Osteoblast (primary cell): ENCODE measurements around the gene CD300H. TPM values are rescaled to one million over a fixed set of nuclear protein-coding genes. Genes with fewer than 3 reads are reported as not detected.

Experiments used
- DNase-seq: peaks from one replicate; pipeline ENCODE4 v3.0.0; 2011; ENCODE audit warnings: low spot score, mixed read lengths; ENCODE audit not compliant: insufficient read length; ENCODE audit errors: missing footprints
- H2AFZ ChIP-seq: 2 replicates; pipeline ENCODE4 v1.6.0; 2011; ENCODE audit warnings: mild to moderate bottlenecking, low read length
- H3K27ac ChIP-seq: 2 replicates; pipeline ENCODE4 v1.5.1; 2011; ENCODE audit warnings: mild to moderate bottlenecking, low read depth, low read length, moderate library complexity
- H3K27me3 ChIP-seq: 2 replicates; pipeline ENCODE4 v1.6.0; 2012; ENCODE audit warnings: mild to moderate bottlenecking, control low read depth, inconsistent platforms, low read length, moderate library complexity; ENCODE audit not compliant: insufficient read depth
- H3K36me3 ChIP-seq: 2 replicates; pipeline ENCODE4 v1.5.1; 2011; ENCODE audit warnings: mild to moderate bottlenecking, low read length, control low read depth, moderate library complexity; ENCODE audit not compliant: insufficient read depth
- H3K4me1 ChIP-seq: 2 replicates; pipeline ENCODE4 v1.5.1; 2011; ENCODE audit warnings: mild to moderate bottlenecking, low read length, control low read depth, moderate library complexity; ENCODE audit not compliant: insufficient read depth
- H3K4me2 ChIP-seq: 2 replicates; pipeline ENCODE4 v1.6.0; 2011; ENCODE audit warnings: mild to moderate bottlenecking, low read length; ENCODE audit not compliant: insufficient read depth
- H3K4me3 ChIP-seq: fragments of 200-600 bp; sonication (generic); 3 replicates; pipeline ENCODE4 v1.5.1; 2012; ENCODE audit warnings: mild to moderate bottlenecking, low read length, inconsistent platforms; ENCODE audit not compliant: insufficient read depth
- H3K79me2 ChIP-seq: 2 replicates; pipeline ENCODE4 v1.6.0; 2012; ENCODE audit warnings: mild to moderate bottlenecking, low read length, control low read depth, inconsistent platforms; ENCODE audit not compliant: insufficient read depth
- H3K9me3 ChIP-seq: 2 replicates; pipeline ENCODE4 v1.5.1; 2011; ENCODE audit warnings: low read depth, low read length, control low read depth
- H4K20me1 ChIP-seq: 2 replicates; pipeline ENCODE4 v1.6.0; 2012; ENCODE audit warnings: mild to moderate bottlenecking, low read length, control low read depth; ENCODE audit not compliant: insufficient read depth
- CTCF ChIP-seq: IDR thresholded peaks from 2 replicates; pipeline ENCODE4 v1.5.1; 2011; ENCODE audit warnings: mild to moderate bottlenecking, low read depth, low read length, moderate library complexity; ENCODE audit errors: extremely low read depth
- total RNA-seq: library from RNA; depleted of rRNA; stranded (reverse); fragments of >200 nt; gene quantifications from 2 replicates; pipeline ENCODE4 v1.2.3, GENCODE V29; 2012

Gene CD300H
- total RNA-seq, 1 donor: not detected

- no peaks in the 10 kb centered on the region for H3K79me2 ChIP-seq
- no peaks in the 10 kb centered on the region for H3K36me3 ChIP-seq
- H3K27me3 ChIP-seq: peaks cover 16% of the 10 kb centered on the region
- TF ChIP-seq CTCF: no peak
- H2AFZ ChIP-seq: no peak overlapping the region
- H4K20me1 ChIP-seq: peaks cover 2% of the 10 kb centered on the region
- no peak for DNase-seq
- H3K27ac ChIP-seq: no peak overlapping the region
- H3K9me3 ChIP-seq: no peaks in the 10 kb centered on the region
- no peak overlapping the region for H3K4me3 ChIP-seq
- H3K4me1 ChIP-seq: no peaks in the 10 kb centered on the region
- no peak overlapping the region for H3K4me2 ChIP-seq
Measured at GRCh38 chr17:74604761-74605160, 37.5 kb upstream of the CD300H start.

DNA sequence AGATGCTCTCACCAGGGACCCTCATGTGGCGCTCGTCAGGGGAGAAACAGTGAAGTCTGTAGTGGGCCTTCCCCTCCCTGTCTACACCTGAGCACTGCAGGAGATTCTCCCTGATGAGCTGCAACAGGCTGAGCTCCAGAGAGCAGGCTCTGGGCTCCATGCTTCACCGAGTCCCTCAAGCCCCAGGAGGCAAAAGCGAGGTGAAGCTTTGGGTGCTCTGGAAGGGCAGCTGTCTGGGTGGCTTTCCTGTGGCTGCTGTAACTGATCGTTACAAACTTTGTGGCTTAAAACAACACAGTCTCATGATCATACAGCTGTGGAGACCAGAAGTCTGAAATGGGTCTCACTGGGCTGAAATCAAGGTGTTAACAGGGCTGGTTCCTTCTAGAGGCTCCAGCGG is 36.9 kb upstream of the CD300H start:
- Histone ChIP-seq H3K4me2 (no peak overlapping the region), H2AFZ (no peak overlapping the region), H3K36me3 (no peaks in the 10 kb centered on the region), H3K4me3 (no peak overlapping the region), H3K27ac (no peak overlapping the region), H3K4me1 (no peaks in the 10 kb centered on the region), H3K9me3 (no peaks in the 10 kb centered on the region), H4K20me1 (peaks cover 2% of the 10 kb centered on the region), H3K79me2 (no peaks in the 10 kb centered on the region), H3K27me3 (peaks cover 16% of the 10 kb centered on the region)
- no peak for DNase-seq
- TF ChIP-seq CTCF: no peak

DNA sequence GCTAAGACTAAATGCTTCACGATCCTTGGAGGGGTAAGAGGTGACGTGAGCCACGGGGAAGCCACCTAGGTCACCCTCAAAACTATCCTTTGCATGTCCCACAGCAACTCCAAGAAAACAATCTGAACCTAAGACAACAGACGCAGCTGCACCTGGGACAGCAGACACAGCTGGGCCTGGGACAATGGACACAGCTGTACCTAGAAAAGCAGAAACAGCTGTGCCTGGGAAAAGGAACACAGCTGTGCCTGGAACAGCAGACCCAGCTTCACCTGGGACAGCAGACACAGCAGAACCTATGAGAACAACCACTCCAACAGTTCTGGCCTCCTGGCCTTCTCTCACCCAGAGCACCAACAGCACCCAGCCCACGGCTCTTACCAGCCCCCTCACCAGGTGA is 36.4 kb upstream of the CD300H start:
- peaks cover 2% of the 10 kb centered on the region for H4K20me1 ChIP-seq
- no peak overlapping the region for H3K4me2 ChIP-seq
- no peaks in the 10 kb centered on the region for H3K79me2 ChIP-seq
- H3K27ac ChIP-seq: no peak overlapping the region
- no peak overlapping the region for H3K4me3 ChIP-seq
- TF ChIP-seq CTCF: no peak
- H2AFZ ChIP-seq: no peak overlapping the region
- no peaks in the 10 kb centered on the region for H3K9me3 ChIP-seq
- no peaks in the 10 kb centered on the region for H3K4me1 ChIP-seq
- H3K36me3 ChIP-seq: no peaks in the 10 kb centered on the region
- no peak for DNase-seq
- H3K27me3 ChIP-seq: peaks cover 16% of the 10 kb centered on the region

DNA sequence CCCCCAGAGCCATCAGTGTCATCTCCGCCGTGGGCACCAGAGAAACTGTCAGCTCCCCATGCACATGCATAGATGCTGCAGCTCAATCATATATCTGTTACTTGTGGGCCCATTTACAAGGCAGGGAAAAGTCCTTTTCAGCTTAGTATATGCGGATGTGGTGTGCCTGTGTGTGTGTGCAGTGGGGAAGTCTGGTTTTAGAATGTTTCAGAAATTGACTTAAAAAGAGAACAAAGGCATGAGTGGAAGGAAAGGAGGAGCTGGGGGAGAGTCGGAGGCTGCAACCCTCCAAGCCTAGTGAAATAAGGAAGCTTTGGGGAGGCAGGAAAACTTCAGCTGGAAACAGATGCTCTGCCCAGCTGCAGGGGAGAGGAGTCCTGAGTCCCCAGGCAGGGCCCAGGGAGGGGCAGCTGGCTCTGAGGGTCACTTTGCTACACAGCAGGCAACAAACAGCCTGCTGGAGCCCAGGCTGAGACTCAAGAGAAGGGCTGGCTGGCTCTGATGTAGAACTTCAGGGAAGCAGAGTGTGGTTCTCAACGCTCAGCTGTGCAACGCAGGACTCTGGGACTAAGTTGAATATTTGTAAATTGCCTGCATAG is 35.8 kb upstream of the CD300H start:
- Histone ChIP-seq H3K9me3 (no peaks in the 10 kb centered on the region), H3K79me2 (no peaks in the 10 kb centered on the region), H3K4me3 (no peak overlapping the region), H2AFZ (no peak overlapping the region), H3K27ac (no peak overlapping the region), H3K4me2 (no peak overlapping the region), H4K20me1 (peaks cover 2% of the 10 kb centered on the region), H3K27me3 (peaks cover 16% of the 10 kb centered on the region), H3K36me3 (no peaks in the 10 kb centered on the region), H3K4me1 (no peaks in the 10 kb centered on the region)
- no peak for DNase-seq
- no peak for TF ChIP-seq CTCF
